Cardiac fibroblast (primary cell): Measurements from ENCODE around the gene ZMPSTE24.

Source experiments
- DNase-seq, 2 donors: peaks; one replicate each; pipeline versions ENCODE4 v3.0.0 to v3.0.0-alpha.2; 2010; ENCODE audit warnings: low read depth in 2 of 2
- H3K4me3 ChIP-seq, 2 donors: replicated peaks in 1 of 2; 1 replicate in 1 of 2; 2 replicates in 1 of 2; pipeline ENCODE4 v1.5.1; 2011; ENCODE audit warnings: low read depth in 2 of 2, low read length in 2 of 2, mild to moderate bottlenecking in 2 of 2, moderate library complexity in 1 of 2
- CTCF ChIP-seq: IDR thresholded peaks from one replicate; pipeline ENCODE4 v1.5.1; 2011; ENCODE audit warnings: low read depth, mild to moderate bottlenecking, low read length, inconsistent platforms

ZMPSTE24 gene

DNA sequence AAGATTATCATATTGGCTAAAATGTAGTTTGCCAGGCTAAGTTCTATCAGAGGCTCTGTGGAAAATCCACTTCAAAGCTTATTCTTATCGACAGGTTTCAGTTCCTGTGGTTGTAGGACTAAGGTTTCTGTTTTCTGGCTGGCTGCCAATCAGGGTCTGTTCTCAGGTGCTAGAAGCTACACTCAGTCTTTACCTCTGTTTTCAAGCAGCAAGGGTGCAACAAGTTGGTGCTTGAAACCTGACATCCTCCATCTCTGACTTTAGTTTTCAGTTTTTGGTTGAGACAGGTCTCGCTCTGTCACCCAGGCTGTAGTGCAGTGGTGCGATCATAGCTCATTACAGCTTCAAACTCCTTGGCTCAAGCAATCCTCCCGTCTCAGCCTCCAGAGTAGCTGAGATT is 25.6 kb upstream of the ZMPSTE24 start:
- TF ChIP-seq CTCF: no peak
- no peak for DNase-seq
- no peak overlapping the region for H3K4me3 ChIP-seq

DNA sequence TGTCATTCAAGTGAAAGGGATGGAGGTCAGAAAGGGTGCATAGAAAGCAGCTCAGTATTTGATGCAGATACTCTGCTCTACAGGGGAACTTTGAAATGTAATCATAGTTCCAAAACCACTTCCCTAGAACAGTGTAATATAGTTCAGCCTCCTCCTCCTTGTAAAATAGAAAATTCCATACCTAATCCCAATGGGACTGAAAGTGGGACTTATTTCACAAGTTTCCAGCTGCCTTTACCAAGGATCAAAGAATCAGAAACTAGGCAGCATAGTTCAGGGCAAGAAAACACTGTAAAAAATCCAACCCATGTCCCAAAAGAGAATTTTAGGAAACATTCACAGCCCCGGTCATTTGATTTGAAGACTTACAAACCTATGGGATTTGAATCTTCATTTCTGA is 18.4 kb upstream of the ZMPSTE24 start:
- no peak for TF ChIP-seq CTCF
- DNase-seq: peak in 1 of 2 donors; percentile 26

GRCh38 chr1:40240390-40240789 is 17.6 kb upstream of the ZMPSTE24 start:
- DNase-seq: no peak
- TF ChIP-seq CTCF: no peak
- H3K4me3 ChIP-seq: no peak overlapping the region

More for the DNA sequence above, 18.4 kb upstream of the ZMPSTE24 start:
- no peak overlapping the region for H3K4me3 ChIP-seq

DNA sequence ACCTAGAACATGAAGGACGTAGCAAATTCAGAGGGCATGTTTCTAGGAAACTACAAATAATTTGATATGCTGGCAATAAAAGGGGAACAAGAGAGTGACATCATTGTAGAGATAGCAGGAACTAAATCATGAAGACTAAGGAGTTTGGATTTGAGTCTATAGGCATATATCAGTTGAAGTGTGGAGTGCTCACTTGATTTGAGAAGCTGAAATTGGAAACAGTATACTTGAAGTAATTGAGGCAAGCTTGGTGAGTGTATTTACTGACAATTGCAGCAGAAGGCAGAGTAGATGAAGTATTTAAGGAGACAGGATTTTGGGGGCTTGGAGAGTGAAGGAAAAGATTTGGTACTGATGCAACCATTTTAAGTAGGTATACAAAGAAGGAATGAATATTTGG is 16.7 kb upstream of the ZMPSTE24 start:
- DNase-seq: peak in 1 of 2 donors; percentile 13
- no peak for TF ChIP-seq CTCF
- H3K4me3 ChIP-seq: no peak overlapping the region

- DNase-seq: peak in 1 of 2 donors; percentile 20
- no peak overlapping the region for H3K4me3 ChIP-seq
- TF ChIP-seq CTCF: no peak
Measured at GRCh38 chr1:40243351-40243750, 14.7 kb upstream of the ZMPSTE24 start.

- no peak for DNase-seq
- TF ChIP-seq CTCF: no peak
- no peak overlapping the region for H3K4me3 ChIP-seq
Measured at GRCh38 chr1:40244138-40244744, 13.8 kb upstream of the ZMPSTE24 start.

DNA sequence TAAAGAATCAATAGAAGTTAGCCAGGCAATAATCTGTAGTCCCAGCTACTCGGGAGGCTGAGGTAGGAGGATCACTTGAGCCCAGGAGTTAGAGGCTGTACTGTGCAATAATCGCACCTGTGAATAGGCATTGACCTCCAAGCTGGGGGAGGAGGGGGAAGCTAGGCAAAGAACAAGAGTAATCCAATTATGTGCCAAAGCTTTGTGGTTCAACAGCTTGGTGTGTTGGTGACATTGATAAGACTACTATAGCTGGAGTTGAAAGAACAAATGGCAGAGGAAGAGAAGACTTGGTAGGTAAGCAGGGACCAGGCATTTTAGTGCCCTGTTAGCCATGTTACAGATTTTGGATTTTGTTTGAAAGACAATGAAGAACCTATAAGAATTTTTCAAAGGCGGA is 12.3 kb upstream of the ZMPSTE24 start:
- no peak overlapping the region for H3K4me3 ChIP-seq
- DNase-seq: no peak
- TF ChIP-seq CTCF: no peak
